DND-41 (cell line): Measurements from ENCODE around the gene ATP7A.

Experiments
- CTCF ChIP-seq: IDR thresholded peaks from 2 replicates; pipeline ENCODE4 v1.5.1; 2012; ENCODE audit warnings: borderline replicate concordance, low read length, moderate library complexity, mild to moderate bottlenecking; ENCODE audit not compliant: poor library complexity, severe bottlenecking; ENCODE audit errors: extremely low read depth
- EZH2 ChIP-seq: IDR thresholded peaks from 3 replicates; pipeline ENCODE4 v1.6.1; 2012; ENCODE audit warnings: borderline replicate concordance, low read depth, mild to moderate bottlenecking, moderate library complexity, low read length, inconsistent platforms; ENCODE audit not compliant: severe bottlenecking

DNA sequence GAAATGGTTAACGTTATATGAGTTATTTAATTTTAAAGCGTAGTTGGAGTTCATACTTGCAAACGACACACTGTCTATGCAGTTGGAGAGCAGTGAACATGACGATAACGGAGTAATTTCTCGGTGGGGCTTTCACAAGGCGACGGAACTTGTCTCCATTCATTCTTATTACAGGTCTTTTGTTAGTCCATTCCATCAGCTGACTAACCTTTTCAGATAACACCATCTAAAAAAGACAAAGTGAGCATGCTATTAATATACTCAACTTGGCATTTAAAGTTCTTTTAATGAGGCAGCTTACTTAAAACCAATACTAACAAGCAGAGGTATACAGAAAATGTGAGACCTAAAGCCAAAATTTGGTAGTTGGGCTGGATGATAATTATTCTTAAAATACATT is 35.1 kb upstream of the ATP7A start:
- TF ChIP-seq CTCF (no peak), EZH2 (no peak)
